ENCODE data around the gene RLBP1. TPM values are rescaled to one million over a fixed set of nuclear protein-coding genes. Genes with fewer than 3 reads are reported as not detected.

RLBP1 gene
- total RNA-seq, 4 donors from 2014 or later, result 0.13 to 0.52 (median 0.50) TPM; not detected in 1

GRCh38 chr15:89179966-89180875, 41.2 kb downstream of the RLBP1 start:
- H3K27ac ChIP-seq (replicated peaks in 1 of 4), result no peak overlapping the region
- peaks cover 8 to 27% (median 9%) of the 10 kb centered on the region in 4 donors for H3K4me1 ChIP-seq
- no peak for TF ChIP-seq CTCF (IDR thresholded peaks at IDR 0.05)
- TF ChIP-seq EP300 (IDR thresholded peaks at IDR 0.05), result no peak
- no peak for TF ChIP-seq POLR2AphosphoS5 (IDR thresholded peaks at IDR 0.05)
- TF ChIP-seq POLR2A (IDR thresholded peaks at IDR 0.05; ENCODE audit: low read depth), result no peak
- H3K27me3 ChIP-seq, result no peaks in the 10 kb centered on the region
- H3K4me3 ChIP-seq, result no peak overlapping the region
- intact Hi-C loops (cut with DNase I), result loop anchor here (5.0 kb wide), 1 partner anchor 278 kb away; no protein-coding TSS in a partner anchor
- no peaks in the 10 kb centered on the region for H3K9me3 ChIP-seq
- H3K36me3 ChIP-seq, result peaks cover 16 to 88% (median 62%) of the 10 kb centered on the region in 4 donors
- DNase-seq (ENCODE audit: extremely low spot score), result no peak
- 68% methylated on average over 4 of the region's 5 CpGs for whole genome bisulfite sequencing

DNA sequence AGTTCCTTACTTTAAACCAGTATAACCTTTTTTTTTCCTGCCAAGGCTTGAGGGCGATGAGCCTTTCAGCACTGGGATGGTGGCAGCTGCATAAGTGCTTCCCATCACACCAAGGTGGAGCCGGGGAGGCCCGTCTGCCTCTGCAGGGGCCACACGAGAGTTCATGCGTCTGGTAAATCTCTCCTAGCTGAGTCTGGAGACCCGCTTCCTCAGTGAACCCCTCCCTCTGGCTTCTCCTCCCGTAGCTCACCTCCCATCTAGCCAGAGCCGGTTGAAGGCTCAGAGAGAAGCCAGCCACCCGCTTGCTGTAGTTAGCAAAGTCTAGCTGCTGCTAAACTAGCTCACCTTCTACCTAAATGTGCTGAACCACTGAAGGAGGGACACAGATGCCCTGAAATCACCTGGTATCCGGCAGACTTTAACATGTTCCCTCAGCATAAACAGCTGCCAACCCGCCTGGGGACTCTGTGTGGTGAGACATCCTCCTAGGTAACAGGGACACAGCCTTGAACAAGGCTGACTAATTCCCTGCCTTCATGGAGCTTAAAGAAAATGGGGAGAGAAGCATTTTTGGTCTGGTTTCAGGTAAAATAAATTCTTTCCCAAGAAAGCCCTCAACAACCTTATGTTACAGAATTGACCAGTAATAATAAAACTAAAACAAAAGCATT, 42.9 kb downstream of the RLBP1 start:
- Histone ChIP-seq H3K9me3 (no peaks in the 10 kb centered on the region), H3K4me1 (peaks cover 11 to 41% (median 23%) of the 10 kb centered on the region in 4 donors), H3K36me3 (peaks cover 12 to 72% (median 55%) of the 10 kb centered on the region in 4 donors), H3K27me3 (no peaks in the 10 kb centered on the region), H3K27ac (replicated peaks in 1 of 4) (no peak overlapping the region), H3K4me3 (no peak overlapping the region)
- no peak for DNase-seq (ENCODE audit: extremely low spot score)
- WGBS, result 80% methylated on average over 10 of the region's 11 CpGs
- intact Hi-C loops (cut with DNase I), result loop anchor here (5.0 kb wide), 1 partner anchor 276 kb away; no protein-coding TSS in a partner anchor
- no peak for TF ChIP-seq CTCF (IDR thresholded peaks at IDR 0.05)
- no peak for TF ChIP-seq POLR2A (IDR thresholded peaks at IDR 0.05; ENCODE audit: low read depth)
- no peak for TF ChIP-seq POLR2AphosphoS5 (IDR thresholded peaks at IDR 0.05)

- peaks cover 12 to 72% (median 55%) of the 10 kb centered on the region in 4 donors for H3K36me3 ChIP-seq
- no peaks in the 10 kb centered on the region for H3K27me3 ChIP-seq
- peaks cover 11 to 48% (median 27%) of the 10 kb centered on the region in 4 donors for H3K4me1 ChIP-seq
- no peak for DNase-seq (ENCODE audit: extremely low spot score)
- no peaks in the 10 kb centered on the region for H3K9me3 ChIP-seq
- whole genome bisulfite sequencing, result 9% methylated on average over 6 of the region's 6 CpGs
- H3K4me3 ChIP-seq, result no peak overlapping the region
- intact Hi-C loops (cut with DNase I), result loop anchor here (2.0 to 5.0 kb wide), 2 partner anchors 121 to 275 kb away; no protein-coding TSS in a partner anchor
- TF ChIP-seq EP300 (IDR thresholded peaks at IDR 0.05), result no peak
- peak in 1 of 2 donors; percentile 14 for TF ChIP-seq POLR2AphosphoS5 (IDR thresholded peaks at IDR 0.05)
- TF ChIP-seq CTCF (IDR thresholded peaks at IDR 0.05), result peak; percentile 78 to 88 (median 79)
- no peak for TF ChIP-seq POLR2A (IDR thresholded peaks at IDR 0.05; ENCODE audit: low read depth)
- peak overlapping the region in 2 of 4 donors; percentile 5 to 22 for H3K27ac ChIP-seq (replicated peaks in 1 of 4)
These were observed 43.6 kb downstream of the RLBP1 start for GRCh38 chr15:89177633-89178306.

- no peaks in the 10 kb centered on the region for H3K9me3 ChIP-seq
- peak overlapping the region in 1 of 4 donors; percentile 22 for H3K27ac ChIP-seq (replicated peaks in 1 of 4)
- intact Hi-C loops (cut with DNase I), result loop anchor here (2.0 to 5.0 kb wide), 2 partner anchors 120 to 275 kb away; no protein-coding TSS in a partner anchor
- WGBS, result 94% methylated on average over 12 of the region's 12 CpGs
- no peaks in the 10 kb centered on the region for H3K27me3 ChIP-seq
- no peak for TF ChIP-seq POLR2A (IDR thresholded peaks at IDR 0.05; ENCODE audit: low read depth)
- no peak for TF ChIP-seq CTCF (IDR thresholded peaks at IDR 0.05)
- TF ChIP-seq EP300 (IDR thresholded peaks at IDR 0.05), result no peak
- TF ChIP-seq POLR2AphosphoS5 (IDR thresholded peaks at IDR 0.05), result no peak
- H3K4me1 ChIP-seq, result peaks cover 11 to 50% (median 28%) of the 10 kb centered on the region in 4 donors
- DNase-seq (ENCODE audit: extremely low spot score), result no peak
- H3K36me3 ChIP-seq, result peaks cover 12 to 68% (median 52%) of the 10 kb centered on the region in 4 donors
- no peak overlapping the region for H3K4me3 ChIP-seq
These were observed 44.3 kb downstream of the RLBP1 start for GRCh38 chr15:89177116-89177515.

Data from esophagus muscularis mucosa (tissue), 4 donors.